Loucy (cell line): Measurements from ENCODE around the gene KRTAP4-9.

Source experiments
- CTCF ChIP-seq: fragments of 200-600 bp; sonication (generic); conservative IDR thresholded peaks from 2 replicates; pipeline ENCODE4 v1.5.1; 2014; ENCODE audit warnings: mild to moderate bottlenecking, antibody characterized with exemption, low read length
- EZH2phosphoT487 ChIP-seq: fragments of 200-600 bp; IDR thresholded peaks from 2 replicates; pipeline ENCODE4 v1.6.1; 2018; ENCODE audit warnings: antibody characterized with exemption, mild to moderate bottlenecking, moderate library complexity, borderline replicate concordance

GRCh38 chr17:41060052-41060604, 45.1 kb upstream of the KRTAP4-9 start, which contains the start of gene KRTAP2-3:
- TF ChIP-seq EZH2phosphoT487 (no peak), CTCF (no peak)
